HEK293 (cell line): Measurements from ENCODE around the gene CAGE1.

Experiments used
- CTCF ChIA-PET: fragments of 350-600 bp; formaldehyde crosslinking; extraction: SDS; loops from one replicate; lab custom pipeline; 2021; ENCODE audit warnings: antibody characterized with exemption; lab: Yijun Ruan, JAX
- POLR2A ChIA-PET: fragments of 300-600 bp; formaldehyde crosslinking; extraction: SDS; loops from one replicate; lab custom pipeline; 2020; ENCODE audit warnings: antibody characterized with exemption, inconsistent platforms; lab: Yijun Ruan, JAX
- H3K27ac ChIP-seq: fragments of 200-500 bp; sonication (Bioruptor generic); 2 replicates; pipeline ENCODE4 v1.5.1; 2014; ENCODE audit warnings: low read depth, low read length, control low read depth, inconsistent platforms; ENCODE audit errors: extremely low read depth
- H3K36me3 ChIP-seq, 2 experiments: fragments of 200-500 bp in 1 of 2; sonication (Bioruptor generic) in 1 of 2; 1 replicate in 1 of 2; 2 replicates in 1 of 2; pipeline ENCODE4 v1.5.1; 2014 to 2017; ENCODE audit warnings: inconsistent platforms in 2 of 2, low read length in 2 of 2; ENCODE audit not compliant: control insufficient read depth in 2 of 2, insufficient read depth in 1 of 2
- H3K4me1 ChIP-seq: fragments of 200-500 bp; sonication (Bioruptor generic); 2 replicates; pipeline ENCODE4 v1.5.1; 2014; ENCODE audit warnings: mild to moderate bottlenecking, low read length, inconsistent platforms; ENCODE audit not compliant: control insufficient read depth, insufficient read depth
- H3K4me3 ChIP-seq: 2 replicates; pipeline ENCODE4 v1.5.1; 2011; ENCODE audit warnings: low read depth, mild to moderate bottlenecking, control low read depth, low read length, moderate library complexity
- H3K9me3 ChIP-seq: fragments of 200-500 bp; sonication (Bioruptor generic); 2 replicates; pipeline ENCODE4 v1.5.1; 2014; ENCODE audit warnings: low read depth, low read length, inconsistent platforms; ENCODE audit not compliant: control insufficient read depth, insufficient read depth
- GLIS2 ChIP-seq: fragments of 450-650 bp; formaldehyde crosslinking; IDR thresholded peaks from 2 replicates; pipeline ENCODE4 v1.5.1; 2016; ENCODE audit warnings: missing biosample characterization, missing genetic modification characterization
- OSR2 ChIP-seq: fragments of 450-650 bp; formaldehyde crosslinking; IDR thresholded peaks from 2 replicates; pipeline ENCODE4 v1.5.1; 2016; ENCODE audit warnings: missing biosample characterization, missing genetic modification characterization
- RBAK ChIP-seq: fragments of 450-650 bp; formaldehyde crosslinking; IDR thresholded peaks from 2 replicates; pipeline ENCODE4 v1.5.1; 2016; ENCODE audit warnings: missing biosample characterization, missing genetic modification characterization
- SALL2 ChIP-seq: fragments of 450-650 bp; formaldehyde crosslinking; IDR thresholded peaks from 2 replicates; pipeline ENCODE4 v1.5.0; 2017; ENCODE audit warnings: missing biosample characterization, mild to moderate bottlenecking, missing genetic modification characterization, borderline replicate concordance
- SCRT2 ChIP-seq: fragments of 450-650 bp; formaldehyde crosslinking; IDR thresholded peaks from 2 replicates; pipeline ENCODE4 v1.5.1; 2016; ENCODE audit warnings: missing biosample characterization, missing genetic modification characterization
- ZFHX2 ChIP-seq: fragments of 450-650 bp; formaldehyde crosslinking; conservative IDR thresholded peaks from 2 replicates; pipeline ENCODE4 v1.5.1; 2016; ENCODE audit warnings: missing biosample characterization, missing genetic modification characterization
- ZNF112 ChIP-seq: fragments of 450-650 bp; formaldehyde crosslinking; IDR thresholded peaks from 2 replicates; pipeline ENCODE4 v1.5.0; 2017; ENCODE audit warnings: missing biosample characterization, missing genetic modification characterization
- ZNF121 ChIP-seq: fragments of 450-650 bp; formaldehyde crosslinking; IDR thresholded peaks from 2 replicates; pipeline ENCODE4 v1.5.1; 2016; ENCODE audit warnings: missing biosample characterization, missing genetic modification characterization
- ZNF211 ChIP-seq: fragments of 450-650 bp; formaldehyde crosslinking; IDR thresholded peaks from 2 replicates; pipeline ENCODE4 v1.5.1; 2016; ENCODE audit warnings: low read depth, missing biosample characterization, missing genetic modification characterization
- ZNF341 ChIP-seq: fragments of 450-650 bp; formaldehyde crosslinking; IDR thresholded peaks from 2 replicates; pipeline ENCODE4; 2016; ENCODE audit warnings: low read depth, missing biosample characterization, missing genetic modification characterization
- ZNF350 ChIP-seq: fragments of 450-650 bp; formaldehyde crosslinking; IDR thresholded peaks from 2 replicates; pipeline ENCODE4 v1.5.0; 2017; ENCODE audit warnings: missing biosample characterization, mild to moderate bottlenecking, missing genetic modification characterization
- ZNF394 ChIP-seq: fragments of 450-650 bp; formaldehyde crosslinking; IDR thresholded peaks from 2 replicates; pipeline ENCODE4 v1.5.1; 2016; ENCODE audit warnings: missing biosample characterization, missing genetic modification characterization, mild to moderate bottlenecking, moderate library complexity, borderline replicate concordance
- ZNF416 ChIP-seq: fragments of 450-650 bp; formaldehyde crosslinking; IDR thresholded peaks from 2 replicates; pipeline ENCODE4 v1.5.1; 2016; ENCODE audit warnings: missing biosample characterization, missing genetic modification characterization
- ZNF521 ChIP-seq: fragments of 450-650 bp; formaldehyde crosslinking; IDR thresholded peaks from 2 replicates; pipeline ENCODE4 v1.5.1; 2017; ENCODE audit warnings: missing biosample characterization, mild to moderate bottlenecking, missing genetic modification characterization
- ZNF596 ChIP-seq: fragments of 450-650 bp; IDR thresholded peaks from 2 replicates; pipeline ENCODE4 v1.5.0; 2018; ENCODE audit warnings: missing biosample characterization, mild to moderate bottlenecking, missing genetic modification characterization, moderate library complexity
- ZNF626 ChIP-seq: fragments of 450-650 bp; sonication (Bioruptor Pico); formaldehyde crosslinking; IDR thresholded peaks from 2 replicates; pipeline ENCODE4 v1.5.1; 2018; ENCODE audit warnings: missing biosample characterization, missing genetic modification characterization, inconsistent platforms
- ZNF654 ChIP-seq: fragments of 450-650 bp; formaldehyde crosslinking; IDR thresholded peaks from 2 replicates; pipeline ENCODE4 v1.5.1; 2016; ENCODE audit warnings: low read depth, missing biosample characterization, missing genetic modification characterization
- ZNF660 ChIP-seq: fragments of 450-650 bp; IDR thresholded peaks from 2 replicates; pipeline ENCODE4 v1.5.1; 2018; ENCODE audit warnings: missing biosample characterization, mild to moderate bottlenecking, missing genetic modification characterization
- ZNF747 ChIP-seq: fragments of 450-650 bp; formaldehyde crosslinking; IDR thresholded peaks from 2 replicates; pipeline ENCODE4 v1.5.1; 2016; ENCODE audit warnings: missing biosample characterization, missing genetic modification characterization
- ZNF776 ChIP-seq: fragments of 450-650 bp; formaldehyde crosslinking; IDR thresholded peaks from 2 replicates; pipeline ENCODE4 v1.5.0; 2017; ENCODE audit warnings: missing biosample characterization, missing genetic modification characterization, borderline replicate concordance
- ZNF792 ChIP-seq: fragments of 450-650 bp; formaldehyde crosslinking; IDR thresholded peaks from 2 replicates; pipeline ENCODE4 v1.5.1; 2016; ENCODE audit warnings: missing biosample characterization, missing genetic modification characterization
- ZNF837 ChIP-seq: fragments of 450-650 bp; formaldehyde crosslinking; IDR thresholded peaks from 2 replicates; pipeline ENCODE4 v1.5.1; 2016; ENCODE audit warnings: missing biosample characterization, missing genetic modification characterization
- TF ChIP-seq, protein P1 (sequence below): fragments of 450-650 bp; formaldehyde crosslinking; IDR thresholded peaks from 2 replicates; pipeline ENCODE4 v1.5.1; 2016; ENCODE audit warnings: missing biosample characterization, missing genetic modification characterization
- TF ChIP-seq, protein P2 (sequence below): IDR thresholded peaks from 2 replicates; pipeline ENCODE4 v1.6.1; 2011; ENCODE audit warnings: mild to moderate bottlenecking, low read depth, low read length, borderline replicate concordance
- TF ChIP-seq, protein P3 (sequence below): fragments of 450-650 bp; formaldehyde crosslinking; IDR thresholded peaks from 2 replicates; pipeline ENCODE4 v1.5.1; 2016; ENCODE audit warnings: missing biosample characterization, missing genetic modification characterization
- TF ChIP-seq, protein P4 (sequence below): fragments of 450-650 bp; formaldehyde crosslinking; IDR thresholded peaks from 2 replicates; pipeline ENCODE4 v1.5.1; 2016; ENCODE audit warnings: missing biosample characterization, missing genetic modification characterization
- TF ChIP-seq, protein P5 (sequence below): fragments of 450-650 bp; formaldehyde crosslinking; IDR thresholded peaks from 2 replicates; pipeline ENCODE4 v1.5.1; 2016; ENCODE audit warnings: missing biosample characterization, missing genetic modification characterization
- TF ChIP-seq, protein P6 (sequence below): fragments of 450-650 bp; formaldehyde crosslinking; IDR thresholded peaks from 2 replicates; pipeline ENCODE4 v1.5.1; 2016; ENCODE audit warnings: missing biosample characterization, missing genetic modification characterization

The CAGE1 gene

DNA sequence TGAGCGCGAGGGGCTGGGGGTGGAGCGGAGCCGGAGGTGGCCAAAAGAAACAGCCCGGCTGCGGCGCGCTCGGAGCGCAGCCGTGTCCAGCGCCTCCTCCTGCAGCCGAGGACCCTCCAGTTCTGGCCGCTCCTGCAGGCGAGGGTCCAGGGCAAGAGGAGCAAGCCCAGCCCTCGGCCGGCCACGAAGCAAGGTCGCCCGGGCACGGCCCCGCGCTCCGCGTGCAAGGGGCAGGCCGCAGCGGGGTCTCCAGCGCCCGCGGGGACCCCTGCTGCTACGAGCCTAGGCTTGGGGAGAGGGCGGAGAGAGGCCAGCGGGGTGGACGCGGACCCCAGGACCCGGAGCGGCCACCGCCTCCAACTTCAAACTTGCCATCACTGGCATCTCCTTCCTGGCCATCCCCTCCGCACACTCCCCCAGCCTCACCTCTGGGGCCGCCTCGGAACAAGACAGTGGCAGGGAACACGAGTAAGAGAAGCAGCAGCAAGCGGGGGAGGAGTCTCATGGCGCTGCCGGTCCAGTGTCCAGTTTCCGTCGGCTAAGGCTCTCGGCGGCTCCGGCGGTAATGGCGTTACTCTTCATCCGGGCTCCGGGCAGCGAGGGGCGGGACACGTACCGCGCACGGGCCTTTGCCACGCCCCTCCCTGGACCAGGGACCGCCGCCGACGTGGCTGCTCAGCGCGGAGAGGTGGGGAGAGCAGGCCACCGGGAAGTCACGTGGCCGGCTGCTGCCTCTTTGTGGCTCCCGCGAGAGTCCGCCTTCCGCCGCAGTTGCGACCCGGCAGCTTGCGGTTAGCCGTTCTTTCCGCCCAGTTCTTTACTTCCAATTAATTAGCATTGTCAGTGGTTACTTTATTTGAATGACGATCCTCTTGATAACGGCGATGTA, 76.7 kb downstream of the CAGE1 start, which contains the start of gene SSR1:
SSR1 (minus strand) TSS at position 584 of the 889 bp plus-strand sequence; CDS start at position 505, 79 bp downstream.
- peak within 1 kb of the TSS; percentile 91 for H3K27ac ChIP-seq
- ChIA-PET POLR2A (interaction anchor here (0.6 to 4.5 kb wide), 4 partner anchors 29 to 277 kb away, joined by 3 to 21 read pairs (median 6); partner anchors contain the start of genes CAGE1, RIOK1 and SNRNP48), CTCF (interaction anchor here (1.2 to 1.7 kb wide), 3 partner anchors 26 to 77 kb away, joined by 4 to 8 read pairs (median 6); partner anchors contain the start of genes CAGE1 and RIOK1)
- H3K36me3 ChIP-seq = peaks cover 26 to 27% of the 10 kb centered on the region in 2 experiments
- H3K4me1 ChIP-seq = peaks cover 5% of the 10 kb centered on the region; the same call in 1 of the 2 replicates
- peak within 1 kb of the TSS; percentile 78 for H3K4me3 ChIP-seq
- no peaks in the 10 kb centered on the region for H3K9me3 ChIP-seq
- no peak for TF ChIP-seq SCRT2 (tag by site-specific recombination)
- TF ChIP-seq ZNF776 (tag by site-specific recombination) = no peak
- TF ChIP-seq ZNF654 (tag by site-specific recombination) = no peak
- no peak for TF ChIP-seq ZNF747
- no peak for TF ChIP-seq SALL2 (tag by site-specific recombination)
- TF ChIP-seq, protein P1, sequence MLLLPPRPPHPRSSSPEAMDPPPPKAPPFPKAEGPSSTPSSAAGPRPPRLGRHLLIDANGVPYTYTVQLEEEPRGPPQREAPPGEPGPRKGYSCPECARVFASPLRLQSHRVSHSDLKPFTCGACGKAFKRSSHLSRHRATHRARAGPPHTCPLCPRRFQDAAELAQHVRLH (tag by site-specific recombination) = no peak
- TF ChIP-seq ZNF416 (tag by site-specific recombination) = no peak
- no peak for TF ChIP-seq ZNF350 (tag by site-specific recombination)
- no peak for TF ChIP-seq ZFHX2 (tag by site-specific recombination)
- peak; percentile 36; the same call in 1 of the 2 replicates for TF ChIP-seq ZNF660 (tag by site-specific recombination)
- peak; percentile 92 for TF ChIP-seq OSR2 (tag by site-specific recombination)
- TF ChIP-seq ZNF341 (tag by site-specific recombination) = peak; percentile 45
- TF ChIP-seq ZNF521 (tag by site-specific recombination) = no peak
- TF ChIP-seq ZNF112 (tag by site-specific recombination) = no peak
- TF ChIP-seq ZNF211 (tag by site-specific recombination) = no peak
- TF ChIP-seq RBAK (tag by site-specific recombination) = no peak
- TF ChIP-seq, protein P2, sequence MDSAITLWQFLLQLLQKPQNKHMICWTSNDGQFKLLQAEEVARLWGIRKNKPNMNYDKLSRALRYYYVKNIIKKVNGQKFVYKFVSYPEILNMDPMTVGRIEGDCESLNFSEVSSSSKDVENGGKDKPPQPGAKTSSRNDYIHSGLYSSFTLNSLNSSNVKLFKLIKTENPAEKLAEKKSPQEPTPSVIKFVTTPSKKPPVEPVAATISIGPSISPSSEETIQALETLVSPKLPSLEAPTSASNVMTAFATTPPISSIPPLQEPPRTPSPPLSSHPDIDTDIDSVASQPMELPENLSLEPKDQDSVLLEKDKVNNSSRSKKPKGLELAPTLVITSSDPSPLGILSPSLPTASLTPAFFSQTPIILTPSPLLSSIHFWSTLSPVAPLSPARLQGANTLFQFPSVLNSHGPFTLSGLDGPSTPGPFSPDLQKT = no peak
- TF ChIP-seq, protein P3, sequence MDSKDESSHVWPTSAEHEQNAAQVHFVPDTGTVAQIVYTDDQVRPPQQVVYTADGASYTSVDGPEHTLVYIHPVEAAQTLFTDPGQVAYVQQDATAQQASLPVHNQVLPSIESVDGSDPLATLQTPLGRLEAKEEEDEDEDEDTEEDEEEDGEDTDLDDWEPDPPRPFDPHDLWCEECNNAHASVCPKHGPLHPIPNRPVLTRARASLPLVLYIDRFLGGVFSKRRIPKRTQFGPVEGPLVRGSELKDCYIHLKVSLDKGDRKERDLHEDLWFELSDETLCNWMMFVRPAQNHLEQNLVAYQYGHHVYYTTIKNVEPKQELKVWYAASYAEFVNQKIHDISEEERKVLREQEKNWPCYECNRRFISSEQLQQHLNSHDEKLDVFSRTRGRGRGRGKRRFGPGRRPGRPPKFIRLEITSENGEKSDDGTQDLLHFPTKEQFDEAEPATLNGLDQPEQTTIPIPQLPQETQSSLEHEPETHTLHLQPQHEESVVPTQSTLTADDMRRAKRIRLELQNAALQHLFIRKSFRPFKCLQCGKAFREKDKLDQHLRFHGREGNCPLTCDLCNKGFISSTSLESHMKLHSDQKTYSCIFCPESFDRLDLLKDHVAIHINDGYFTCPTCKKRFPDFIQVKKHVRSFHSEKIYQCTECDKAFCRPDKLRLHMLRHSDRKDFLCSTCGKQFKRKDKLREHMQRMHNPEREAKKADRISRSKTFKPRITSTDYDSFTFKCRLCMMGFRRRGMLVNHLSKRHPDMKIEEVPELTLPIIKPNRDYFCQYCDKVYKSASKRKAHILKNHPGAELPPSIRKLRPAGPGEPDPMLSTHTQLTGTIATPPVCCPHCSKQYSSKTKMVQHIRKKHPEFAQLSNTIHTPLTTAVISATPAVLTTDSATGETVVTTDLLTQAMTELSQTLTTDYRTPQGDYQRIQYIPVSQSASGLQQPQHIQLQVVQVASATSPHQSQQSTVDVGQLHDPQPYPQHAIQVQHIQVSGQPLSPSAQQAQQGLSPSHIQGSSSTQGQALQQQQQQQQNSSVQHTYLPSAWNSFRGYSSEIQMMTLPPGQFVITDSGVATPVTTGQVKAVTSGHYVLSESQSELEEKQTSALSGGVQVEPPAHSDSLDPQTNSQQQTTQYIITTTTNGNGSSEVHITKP = peak; percentile 34; the same call in 1 of the 2 replicates
- TF ChIP-seq ZNF394 = peak; percentile 30; the same call in 1 of the 2 replicates
- no peak for TF ChIP-seq ZNF626 (tag by site-specific recombination)
- TF ChIP-seq ZNF121 (tag by site-specific recombination) = no peak
- TF ChIP-seq, protein P4, sequence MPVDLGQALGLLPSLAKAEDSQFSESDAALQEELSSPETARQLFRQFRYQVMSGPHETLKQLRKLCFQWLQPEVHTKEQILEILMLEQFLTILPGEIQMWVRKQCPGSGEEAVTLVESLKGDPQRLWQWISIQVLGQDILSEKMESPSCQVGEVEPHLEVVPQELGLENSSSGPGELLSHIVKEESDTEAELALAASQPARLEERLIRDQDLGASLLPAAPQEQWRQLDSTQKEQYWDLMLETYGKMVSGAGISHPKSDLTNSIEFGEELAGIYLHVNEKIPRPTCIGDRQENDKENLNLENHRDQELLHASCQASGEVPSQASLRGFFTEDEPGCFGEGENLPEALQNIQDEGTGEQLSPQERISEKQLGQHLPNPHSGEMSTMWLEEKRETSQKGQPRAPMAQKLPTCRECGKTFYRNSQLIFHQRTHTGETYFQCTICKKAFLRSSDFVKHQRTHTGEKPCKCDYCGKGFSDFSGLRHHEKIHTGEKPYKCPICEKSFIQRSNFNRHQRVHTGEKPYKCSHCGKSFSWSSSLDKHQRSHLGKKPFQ (tag by site-specific recombination) = no peak
- TF ChIP-seq GLIS2 = peak; percentile 38; the same call in 1 of the 2 replicates
- TF ChIP-seq, protein P5, sequence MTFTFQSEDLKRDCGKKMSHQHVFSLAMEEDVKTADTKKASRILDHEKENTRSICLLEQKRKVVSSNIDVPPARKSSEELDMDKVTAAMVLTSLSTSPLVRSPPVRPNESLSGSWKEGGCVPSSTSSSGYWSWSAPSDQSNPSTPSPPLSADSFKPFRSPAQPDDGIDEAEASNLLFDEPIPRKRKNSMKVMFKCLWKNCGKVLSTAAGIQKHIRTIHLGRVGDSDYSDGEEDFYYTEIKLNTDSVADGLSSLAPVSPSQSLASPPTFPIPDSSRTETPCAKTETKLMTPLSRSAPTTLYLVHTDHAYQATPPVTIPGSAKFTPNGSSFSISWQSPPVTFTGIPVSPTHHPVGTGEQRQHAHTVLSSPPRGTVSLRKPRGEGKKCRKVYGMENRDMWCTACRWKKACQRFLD (tag by site-specific recombination) = no peak
- no peak for TF ChIP-seq ZNF837 (tag by site-specific recombination)
- no peak for TF ChIP-seq ZNF792
- TF ChIP-seq ZNF596 (tag by site-specific recombination) = no peak
- TF ChIP-seq, protein P6, sequence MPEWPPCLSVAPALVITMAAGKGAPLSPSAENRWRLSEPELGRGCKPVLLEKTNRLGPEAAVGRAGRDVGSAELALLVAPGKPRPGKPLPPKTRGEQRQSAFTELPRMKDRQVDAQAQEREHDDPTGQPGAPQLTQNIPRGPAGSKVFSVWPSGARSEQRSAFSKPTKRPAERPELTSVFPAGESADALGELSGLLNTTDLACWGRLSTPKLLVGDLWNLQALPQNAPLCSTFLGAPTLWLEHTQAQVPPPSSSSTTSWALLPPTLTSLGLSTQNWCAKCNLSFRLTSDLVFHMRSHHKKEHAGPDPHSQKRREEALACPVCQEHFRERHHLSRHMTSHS = no peak
